Measurements from ENCODE around the gene CCDC92. TPM values are rescaled to one million over a fixed set of nuclear protein-coding genes. Genes with fewer than 3 reads are reported as not detected.

CCDC92 gene
- total RNA-seq, 2 donors from 2014 or later, result 9.6 to 19.5 TPM

GRCh38 chr12:123892853-123893252 lies 79.8 kb downstream of the CCDC92 start:
- Histone ChIP-seq H3K9ac (ENCODE audit: low read depth in 2 of 2, low read length in 2 of 2) (no peak overlapping the region), H3K4me1 (no peaks in the 10 kb centered on the region), H3K27ac (no peak overlapping the region), H3K36me3 (no peaks in the 10 kb centered on the region), H3K9me3 (no peaks in the 10 kb centered on the region), H3K27me3 (no peaks in the 10 kb centered on the region), H3K4me3 (no peak overlapping the region)
- DNase-seq, result no peak
- no peak for TF ChIP-seq CTCF (IDR thresholded peaks at IDR 0.05)
- intact Hi-C loops (cut with DNase I), result no loop called here

GRCh38 chr12:123892180-123892559 lies 80.5 kb downstream of the CCDC92 start:
- Histone ChIP-seq H3K27ac (no peak overlapping the region), H3K4me1 (no peaks in the 10 kb centered on the region), H3K36me3 (no peaks in the 10 kb centered on the region), H3K9ac (ENCODE audit: low read depth in 2 of 2, low read length in 2 of 2) (no peak overlapping the region), H3K27me3 (no peaks in the 10 kb centered on the region), H3K4me3 (no peak overlapping the region), H3K9me3 (no peaks in the 10 kb centered on the region)
- intact Hi-C loops (cut with DNase I), result no loop called here
- DNase-seq, result no peak
- no peak for TF ChIP-seq CTCF (IDR thresholded peaks at IDR 0.05)

GRCh38 chr12:123891516-123892179 lies 81.0 kb downstream of the CCDC92 start:
- H3K27me3 ChIP-seq, result no peaks in the 10 kb centered on the region
- H3K4me1 ChIP-seq, result no peaks in the 10 kb centered on the region
- DNase-seq, result no peak
- no peak overlapping the region for H3K27ac ChIP-seq
- no peak for TF ChIP-seq CTCF (IDR thresholded peaks at IDR 0.05)
- no peak overlapping the region for H3K9ac ChIP-seq (ENCODE audit: low read depth in 2 of 2, low read length in 2 of 2)
- H3K9me3 ChIP-seq, result no peaks in the 10 kb centered on the region
- intact Hi-C loops (cut with DNase I), result no loop called here
- no peak overlapping the region for H3K4me3 ChIP-seq
- H3K36me3 ChIP-seq, result no peaks in the 10 kb centered on the region

GRCh38 chr12:123891011-123891410 lies 81.6 kb downstream of the CCDC92 start:
- H3K9ac ChIP-seq (ENCODE audit: low read depth in 2 of 2, low read length in 2 of 2), result no peak overlapping the region
- no peaks in the 10 kb centered on the region for H3K9me3 ChIP-seq
- no peak for TF ChIP-seq CTCF (IDR thresholded peaks at IDR 0.05)
- H3K4me3 ChIP-seq, result no peak overlapping the region
- intact Hi-C loops (cut with DNase I), result no loop called here
- no peak for DNase-seq
- no peaks in the 10 kb centered on the region for H3K4me1 ChIP-seq
- no peaks in the 10 kb centered on the region for H3K27me3 ChIP-seq
- no peaks in the 10 kb centered on the region for H3K36me3 ChIP-seq
- no peak overlapping the region for H3K27ac ChIP-seq

- no peak overlapping the region for H3K9ac ChIP-seq (ENCODE audit: low read depth in 2 of 2, low read length in 2 of 2)
- no peak overlapping the region for H3K27ac ChIP-seq
- H3K4me3 ChIP-seq, result no peak overlapping the region
- no peaks in the 10 kb centered on the region for H3K27me3 ChIP-seq
- no peaks in the 10 kb centered on the region for H3K4me1 ChIP-seq
- DNase-seq, result no peak
- intact Hi-C loops (cut with DNase I), result no loop called here
- TF ChIP-seq CTCF (IDR thresholded peaks at IDR 0.05), result no peak
- no peaks in the 10 kb centered on the region for H3K36me3 ChIP-seq
- no peaks in the 10 kb centered on the region for H3K9me3 ChIP-seq
Measured at GRCh38 chr12:123890536-123890902, 82.1 kb downstream of the CCDC92 start.
